ENCODE measurements around the gene RPS18. TPM values are rescaled to one million over a fixed set of nuclear protein-coding genes. Genes with fewer than 3 reads are reported as not detected.
A peak's percentile ranks its signal among the peaks of the same experiment; 100 is the strongest.

Gene RPS18
- total and polyA plus RNA-seq, 2 of the 13 experiments (the other 11 are each of a cell fraction or from before 2014, with no cell fraction given): 3,896 to 5,806 TPM

DNA sequence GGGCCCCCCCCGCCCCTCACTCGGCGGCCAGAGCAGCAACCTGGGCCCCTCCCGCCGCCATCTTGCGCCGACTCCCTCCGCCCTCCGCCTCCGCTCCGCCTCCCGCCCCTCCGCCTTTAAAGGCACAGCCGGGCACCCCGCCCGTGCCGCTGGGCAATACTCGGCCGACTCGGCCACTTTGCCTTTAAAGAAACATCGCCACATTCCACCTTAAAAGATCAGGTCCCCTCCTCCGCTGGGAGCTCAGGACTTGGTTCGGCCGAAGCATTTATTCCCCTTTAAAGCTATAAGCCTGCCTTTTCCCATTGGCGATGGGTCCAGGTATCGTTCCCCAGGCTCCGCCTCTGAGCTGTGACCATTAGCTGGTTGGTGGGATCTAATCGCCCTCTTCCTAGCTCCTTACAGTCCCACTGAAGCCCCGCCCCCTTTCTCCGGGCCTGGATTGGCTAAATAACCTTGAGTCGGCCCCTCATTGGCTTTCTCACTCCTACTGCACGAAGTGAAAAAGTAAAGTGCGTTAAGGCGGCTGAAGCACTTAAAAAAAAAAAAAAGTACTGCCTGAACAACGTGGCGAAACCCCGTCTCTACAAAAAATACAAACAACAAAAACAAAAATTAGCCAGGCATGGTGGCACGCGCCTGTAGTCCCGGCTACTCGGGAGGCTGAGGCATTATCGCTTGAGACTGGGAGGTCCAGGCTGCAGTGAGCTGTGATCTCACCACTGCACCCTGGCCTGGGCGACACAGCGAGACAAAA is 46.0 kb downstream of the RPS18 start, which contains the start of gene ZBTB22 (continued):
- TF ChIP-seq MAFF (IDR thresholded peaks at IDR 0.05; ENCODE audit: low read depth, low read length): no peak
- peak; percentile 46 for TF ChIP-seq ZBTB25 (CRISPR knock-in tag; IDR thresholded peaks at IDR 0.05)
- no peak for TF ChIP-seq ZFP36L2 (CRISPR knock-in tag; IDR thresholded peaks at IDR 0.05)
- TF ChIP-seq, protein P1, sequence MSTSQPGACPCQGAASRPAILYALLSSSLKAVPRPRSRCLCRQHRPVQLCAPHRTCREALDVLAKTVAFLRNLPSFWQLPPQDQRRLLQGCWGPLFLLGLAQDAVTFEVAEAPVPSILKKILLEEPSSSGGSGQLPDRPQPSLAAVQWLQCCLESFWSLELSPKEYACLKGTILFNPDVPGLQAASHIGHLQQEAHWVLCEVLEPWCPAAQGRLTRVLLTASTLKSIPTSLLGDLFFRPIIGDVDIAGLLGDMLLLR (CRISPR knock-in tag; IDR thresholded peaks at IDR 0.05): no peak
- no peak for TF ChIP-seq SETDB1 (CRISPR knock-in tag; IDR thresholded peaks at IDR 0.05; ENCODE audit: borderline replicate concordance)
- no peak for TF ChIP-seq CC2D1A (CRISPR knock-in tag; IDR thresholded peaks at IDR 0.05)
- TF ChIP-seq PHB2 (IDR thresholded peaks at IDR 0.05; ENCODE audit: partially characterized antibody): no peak
- no peak for TF ChIP-seq CBX5 (CRISPR knock-in tag; IDR thresholded peaks at IDR 0.05; ENCODE audit: borderline replicate concordance)
- TF ChIP-seq ZMYM4 (CRISPR knock-in tag; IDR thresholded peaks at IDR 0.05): peak; percentile 62; the same call in 1 of the 2 replicates
- TF ChIP-seq, protein P2, sequence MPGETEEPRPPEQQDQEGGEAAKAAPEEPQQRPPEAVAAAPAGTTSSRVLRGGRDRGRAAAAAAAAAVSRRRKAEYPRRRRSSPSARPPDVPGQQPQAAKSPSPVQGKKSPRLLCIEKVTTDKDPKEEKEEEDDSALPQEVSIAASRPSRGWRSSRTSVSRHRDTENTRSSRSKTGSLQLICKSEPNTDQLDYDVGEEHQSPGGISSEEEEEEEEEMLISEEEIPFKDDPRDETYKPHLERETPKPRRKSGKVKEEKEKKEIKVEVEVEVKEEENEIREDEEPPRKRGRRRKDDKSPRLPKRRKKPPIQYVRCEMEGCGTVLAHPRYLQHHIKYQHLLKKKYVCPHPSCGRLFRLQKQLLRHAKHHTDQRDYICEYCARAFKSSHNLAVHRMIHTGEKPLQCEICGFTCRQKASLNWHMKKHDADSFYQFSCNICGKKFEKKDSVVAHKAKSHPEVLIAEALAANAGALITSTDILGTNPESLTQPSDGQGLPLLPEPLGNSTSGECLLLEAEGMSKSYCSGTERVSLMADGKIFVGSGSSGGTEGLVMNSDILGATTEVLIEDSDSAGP (CRISPR knock-in tag; IDR thresholded peaks at IDR 0.05; ENCODE audit: borderline replicate concordance): peak; percentile 99
- peak; percentile 87; the same call in 1 of the 2 replicates for TF ChIP-seq DRAP1 (CRISPR knock-in tag; IDR thresholded peaks at IDR 0.05)
- TF ChIP-seq ZNF768 (CRISPR knock-in tag; IDR thresholded peaks at IDR 0.05): no peak
- no peak for TF ChIP-seq ZNF180 (CRISPR knock-in tag; IDR thresholded peaks at IDR 0.05; ENCODE audit: borderline replicate concordance, low read depth)
- no peak for TF ChIP-seq ZNF496 (CRISPR knock-in tag; IDR thresholded peaks at IDR 0.05; ENCODE audit: insufficient replicate concordance)
- TF ChIP-seq, protein P3, sequence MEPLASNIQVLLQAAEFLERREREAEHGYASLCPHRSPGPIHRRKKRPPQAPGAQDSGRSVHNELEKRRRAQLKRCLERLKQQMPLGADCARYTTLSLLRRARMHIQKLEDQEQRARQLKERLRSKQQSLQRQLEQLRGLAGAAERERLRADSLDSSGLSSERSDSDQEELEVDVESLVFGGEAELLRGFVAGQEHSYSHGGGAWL (CRISPR knock-in tag; IDR thresholded peaks at IDR 0.05): 0 out of 2 replicates have a peak, but pooled peaks have one; percentile 18
- 0 out of 2 replicates have a peak, but pooled peaks have one; percentile 46 for TF ChIP-seq FIP1L1 (IDR thresholded peaks at IDR 0.05; ENCODE audit: borderline replicate concordance, insufficient read depth, low read depth, low read length)
- TF ChIP-seq JUNB (CRISPR knock-in tag; IDR thresholded peaks at IDR 0.05; ENCODE audit: borderline replicate concordance): no peak
- peak; percentile 85 for TF ChIP-seq POLR2G (IDR thresholded peaks at IDR 0.05; ENCODE audit: low read depth, low read length)
- no peak for TF ChIP-seq NRL (CRISPR knock-in tag; IDR thresholded peaks at IDR 0.05; ENCODE audit: borderline replicate concordance)
- TF ChIP-seq HIVEP1 (CRISPR knock-in tag; IDR thresholded peaks at IDR 0.05): no peak
- TF ChIP-seq ZNF121 (CRISPR knock-in tag; IDR thresholded peaks at IDR 0.05): no peak
- TF ChIP-seq CENPT (CRISPR knock-in tag; IDR thresholded peaks at IDR 0.05; ENCODE audit: low read depth): no peak
- TF ChIP-seq, protein P4, sequence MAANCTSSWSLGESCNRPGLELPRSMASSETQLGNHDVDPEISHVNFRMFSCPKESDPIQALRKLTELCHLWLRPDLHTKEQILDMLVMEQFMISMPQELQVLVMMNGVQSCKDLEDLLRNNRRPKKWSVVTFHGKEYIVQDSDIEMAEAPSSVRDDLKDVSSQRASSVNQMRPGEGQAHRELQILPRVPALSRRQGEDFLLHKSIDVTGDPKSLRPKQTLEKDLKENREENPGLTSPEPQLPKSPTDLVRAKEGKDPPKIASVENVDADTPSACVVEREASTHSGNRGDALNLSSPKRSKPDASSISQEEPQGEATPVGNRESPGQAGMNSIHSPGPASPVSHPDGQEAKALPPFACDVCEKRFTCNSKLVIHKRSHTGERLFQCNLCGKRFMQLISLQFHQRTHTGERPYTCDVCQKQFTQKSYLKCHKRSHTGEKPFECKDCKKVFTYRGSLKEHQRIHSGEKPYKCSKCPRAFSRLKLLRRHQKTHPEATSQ (CRISPR knock-in tag; IDR thresholded peaks at IDR 0.05; ENCODE audit: borderline replicate concordance): no peak

Data from HepG2 (cell line).